GM18951 (cell line): ENCODE results near the gene CCDC78.
"Not testable (repeated sequence)": the region's sequence is repeated elsewhere in the genome, so short reads cannot be mapped to it uniquely, and the experiment has no call there.

Experiments
- POLR2A ChIP-seq: IDR thresholded peaks from 4 replicates; pipeline ENCODE4 v1.6.1; 2011; ENCODE audit warnings: mild to moderate bottlenecking; ENCODE audit not compliant: insufficient read length, insufficient read depth; ENCODE audit errors: extremely low read depth
- in situ Hi-C: fragments of 300-500 bp; cut with MboI; formaldehyde crosslinking; loops from one replicate; pipeline ENCODE4 v1.12.0; 2022; ENCODE audit warnings: low sequenced_read_pairs, mixed read lengths, inconsistent platforms; ENCODE audit not compliant: unreplicated experiment

The CCDC78 gene

DNA sequence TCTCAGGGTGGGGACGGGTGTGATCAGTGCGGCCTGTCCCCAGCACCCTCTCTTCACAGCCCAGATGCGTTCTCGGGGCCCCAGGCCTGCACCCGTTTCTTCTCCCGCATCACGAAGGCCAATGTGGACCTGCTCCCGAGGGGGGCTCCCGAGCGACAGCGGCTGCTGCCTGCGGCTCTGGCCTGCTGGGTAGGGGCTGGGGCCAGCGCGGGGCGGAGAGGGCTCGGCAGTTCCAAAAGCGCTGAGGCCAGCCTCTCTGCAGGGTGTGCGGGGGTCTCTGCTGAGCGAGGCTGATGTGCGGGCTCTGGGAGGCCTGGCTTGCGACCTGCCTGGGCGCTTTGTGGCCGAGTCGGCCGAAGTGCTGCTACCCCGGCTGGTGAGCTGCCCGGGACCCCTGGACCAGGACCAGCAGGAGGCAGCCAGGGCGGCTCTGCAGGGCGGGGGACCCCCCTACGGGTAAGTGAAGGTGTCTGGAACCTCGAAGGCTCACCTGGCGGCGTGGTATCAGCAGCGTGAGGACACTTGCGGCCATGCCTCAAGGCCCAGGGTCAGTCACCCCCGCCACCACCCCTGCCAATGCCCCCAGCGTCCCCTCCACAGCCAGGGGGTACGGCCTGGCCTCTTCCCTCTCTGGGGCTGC, 38.7 kb upstream of the CCDC78 start:
- no peak for TF ChIP-seq POLR2A
- in situ Hi-C loops, result no loop called here

DNA sequence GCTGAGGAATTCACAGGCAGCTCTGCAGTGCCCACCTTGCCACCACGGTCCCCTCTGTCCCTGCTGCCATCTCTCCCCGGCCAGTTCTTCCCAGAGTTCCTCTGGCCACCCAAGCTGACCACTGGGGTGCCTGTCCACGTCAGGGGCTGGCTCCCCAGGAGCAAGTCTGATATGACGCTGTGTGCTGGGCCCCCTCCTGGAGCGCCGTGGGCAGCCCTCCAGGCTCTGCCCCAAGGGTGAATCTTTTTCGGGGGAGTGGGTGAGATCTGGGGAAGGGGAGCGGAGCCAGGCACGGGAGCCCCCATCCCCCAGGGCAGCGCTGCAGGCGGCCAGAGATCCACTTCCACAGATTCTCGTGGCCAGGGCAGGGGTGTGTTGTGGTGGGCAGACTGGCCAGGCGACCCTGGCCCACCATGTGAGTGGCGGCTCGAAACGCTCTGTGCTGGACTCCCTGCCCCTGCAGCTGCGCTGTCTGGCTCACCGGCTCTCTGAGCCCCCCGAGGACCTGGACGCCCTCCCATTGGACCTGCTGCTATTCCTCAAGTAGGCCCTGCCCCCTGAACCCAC, 38.0 kb upstream of the CCDC78 start:
- in situ Hi-C loops, result no loop called here
- no peak for TF ChIP-seq POLR2A

DNA sequence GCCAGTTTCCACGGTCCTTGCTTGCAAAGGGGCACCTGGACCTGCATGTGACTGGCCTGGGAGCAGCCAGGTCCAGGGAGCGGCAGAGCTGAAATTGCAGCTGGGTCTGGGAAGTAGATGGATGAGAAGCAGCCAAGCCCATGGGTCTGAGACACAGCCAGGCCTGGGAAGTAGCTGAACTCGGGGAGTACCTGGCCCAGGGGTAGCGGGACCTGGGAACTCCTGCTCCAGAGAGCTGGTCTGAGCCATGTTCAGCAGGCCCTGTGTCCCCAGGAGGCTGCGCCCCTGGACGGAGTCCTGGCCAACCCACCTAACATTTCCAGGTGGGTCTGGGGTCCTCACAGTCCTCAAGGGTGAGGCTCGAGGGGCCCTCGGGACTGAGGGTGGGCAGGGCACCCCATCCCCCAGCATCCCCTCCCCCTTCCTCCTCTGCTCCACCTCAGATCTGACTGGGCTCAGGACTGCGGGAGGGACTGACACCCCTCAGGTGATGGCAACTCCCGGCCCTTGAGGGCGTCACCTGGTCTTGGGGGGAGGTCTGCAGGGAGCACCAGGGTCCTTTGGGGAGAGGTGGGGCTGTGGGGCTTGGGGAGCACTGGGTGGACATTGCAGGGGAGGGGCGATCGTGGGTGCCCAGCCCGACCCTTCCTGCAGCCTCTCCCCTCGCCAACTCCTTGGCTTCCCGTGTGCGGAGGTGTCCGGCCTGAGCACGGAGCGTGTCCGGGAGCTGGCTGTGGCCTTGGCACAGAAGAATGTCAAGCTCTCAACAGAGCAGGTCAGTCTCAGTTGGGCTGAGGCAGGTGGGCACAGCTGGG, 37.3 kb upstream of the CCDC78 start:
- no peak for TF ChIP-seq POLR2A
- in situ Hi-C loops, result no loop called here

DNA sequence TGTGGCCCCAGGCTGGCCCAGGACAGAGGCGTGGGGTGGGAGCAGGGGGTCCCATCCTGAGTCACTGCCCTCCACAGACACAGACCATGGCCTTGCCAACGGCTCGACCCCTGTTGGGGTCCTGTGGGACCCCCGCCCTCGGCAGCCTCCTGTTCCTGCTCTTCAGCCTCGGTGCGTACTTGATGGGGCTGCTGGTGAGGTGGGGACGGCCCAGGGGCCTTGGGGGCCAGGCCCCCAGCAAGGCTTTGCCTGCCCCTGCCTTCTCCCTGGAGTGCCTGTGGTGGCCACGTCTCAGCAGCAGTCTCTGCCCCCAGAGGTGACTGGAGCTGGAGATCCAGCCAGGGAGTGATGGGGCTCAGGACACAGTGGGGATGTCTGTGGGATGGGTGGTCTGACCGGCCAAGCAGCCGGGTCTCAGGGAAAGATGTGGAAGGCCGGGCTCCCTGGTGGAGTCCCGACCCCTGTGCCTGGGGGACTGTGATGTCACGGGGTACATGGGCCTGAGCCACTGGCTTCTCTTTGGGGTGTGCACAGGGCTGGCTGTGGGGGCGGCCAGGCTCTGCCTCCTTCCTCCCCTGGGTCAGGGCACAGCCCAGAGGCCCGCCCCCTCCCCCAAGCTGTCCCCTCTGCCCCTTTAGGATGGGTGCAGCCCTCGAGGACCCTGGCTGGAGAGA, 36.5 kb upstream of the CCDC78 start:
- TF ChIP-seq POLR2A, result no peak

DNA sequence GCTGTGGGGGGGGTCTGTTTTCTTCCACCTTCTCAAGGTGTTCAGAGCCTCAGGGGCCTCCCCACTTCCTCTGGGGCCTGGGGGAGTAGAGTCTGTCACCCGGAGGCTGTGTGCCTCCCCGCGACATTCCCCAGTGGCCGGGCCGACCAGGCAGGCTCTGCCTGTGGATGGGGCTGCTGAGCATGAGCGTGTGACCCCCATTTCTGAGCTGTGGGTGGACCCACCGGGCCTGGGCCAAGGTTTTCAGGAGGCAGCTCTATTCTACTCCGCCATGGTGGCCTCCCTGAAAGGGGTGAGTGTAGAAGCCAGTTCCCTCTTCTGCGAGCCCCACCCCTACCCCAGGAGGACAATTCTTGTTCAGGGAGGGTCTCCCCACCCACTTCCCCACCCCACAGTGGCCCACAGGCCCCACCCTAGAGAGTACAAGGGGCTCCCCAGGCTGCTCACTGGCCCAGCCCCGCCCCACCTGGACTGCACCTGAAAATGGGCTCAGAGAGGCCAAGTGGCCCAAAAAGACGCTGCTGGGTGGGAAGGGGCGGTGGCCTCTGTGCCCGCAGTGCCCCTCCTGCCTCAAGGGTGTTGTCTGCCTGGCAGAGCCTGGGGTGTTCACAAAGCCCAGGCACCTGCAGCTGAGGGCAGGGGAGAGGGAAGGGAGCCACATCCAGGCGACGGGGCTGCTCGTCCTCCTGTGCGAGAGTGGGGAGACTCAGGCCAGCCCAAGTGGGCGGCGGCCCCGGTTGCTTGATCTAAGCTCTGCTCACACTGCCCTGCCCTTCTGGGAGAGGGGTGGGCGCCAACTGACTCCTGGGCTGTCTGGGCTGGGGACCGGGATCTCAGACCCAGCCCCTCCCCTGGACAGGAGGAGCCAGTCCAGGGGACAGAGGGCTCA, 35.6 kb upstream of the CCDC78 start:
- TF ChIP-seq POLR2A, result no peak
- in situ Hi-C loops, result no loop called here

More for the DNA sequence above, 36.5 kb upstream of the CCDC78 start:
- in situ Hi-C loops, result no loop called here

DNA sequence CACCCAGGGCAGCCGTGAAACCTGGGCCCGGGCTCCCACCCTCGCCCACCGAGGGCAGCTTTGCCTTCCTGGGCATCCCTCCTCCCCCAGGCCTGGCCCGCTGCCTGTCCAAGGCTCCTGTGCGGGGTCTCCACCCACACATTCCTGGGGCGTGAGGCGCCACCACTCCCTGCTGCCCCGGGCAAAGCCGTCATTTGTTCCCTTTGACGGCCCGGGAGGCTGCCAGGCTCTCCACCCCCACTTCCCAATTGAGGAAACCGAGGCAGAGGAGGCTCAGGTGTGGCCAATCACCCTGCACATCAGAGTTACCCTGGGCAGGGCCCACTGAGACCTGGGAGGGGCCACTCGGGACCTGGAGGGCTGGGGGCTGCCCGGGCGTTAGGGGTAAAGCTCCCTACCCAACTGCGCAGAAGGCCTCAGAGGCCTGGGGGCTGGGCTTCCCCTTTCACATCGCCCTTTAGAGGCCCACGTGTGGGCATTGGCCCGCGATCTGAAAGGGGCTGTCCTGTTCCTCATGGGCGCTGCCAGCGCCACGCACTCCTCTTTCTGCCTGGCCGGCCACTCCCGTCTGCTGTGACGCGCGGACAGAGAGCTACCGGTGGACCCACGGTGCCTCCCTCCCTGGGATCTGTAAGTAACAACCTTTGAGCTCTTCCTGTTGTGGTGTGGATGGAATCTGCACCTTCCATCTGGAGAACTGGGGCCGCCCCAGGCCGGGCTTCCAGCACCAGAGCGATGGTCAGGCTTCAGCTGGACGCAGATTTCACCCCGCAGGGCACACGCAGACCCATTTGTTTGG, 34.5 kb upstream of the CCDC78 start, which contains the start of gene MSLN:
MSLN (plus strand) TSS at position 190 of the 799 bp plus-strand sequence. CDS start 1,947 bp downstream, outside the sequence.
- TF ChIP-seq POLR2A, result no peak
- in situ Hi-C loops, result no loop called here

DNA sequence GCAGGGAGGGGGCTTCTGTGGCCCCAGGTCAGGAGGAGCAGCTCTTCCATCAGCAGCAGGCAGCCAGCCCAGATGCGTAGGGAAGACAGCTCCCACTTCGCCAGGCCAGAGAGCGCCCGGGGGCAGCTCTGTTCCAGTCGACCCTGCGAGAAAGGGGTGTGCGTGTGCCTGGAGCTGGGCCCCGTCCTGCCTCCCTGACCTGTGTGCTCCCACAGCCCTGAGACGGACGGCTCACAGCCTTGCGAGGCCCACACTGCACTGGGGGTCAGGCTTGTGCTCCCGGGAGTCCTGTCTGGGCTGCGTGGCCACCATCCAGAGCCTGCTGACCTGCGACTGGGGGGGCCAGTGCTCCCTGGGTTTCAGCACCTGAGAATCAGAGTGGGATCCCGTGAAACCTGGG, 33.8 kb upstream of the CCDC78 start:
- TF ChIP-seq POLR2A, result no peak
- in situ Hi-C loops, result no loop called here

DNA sequence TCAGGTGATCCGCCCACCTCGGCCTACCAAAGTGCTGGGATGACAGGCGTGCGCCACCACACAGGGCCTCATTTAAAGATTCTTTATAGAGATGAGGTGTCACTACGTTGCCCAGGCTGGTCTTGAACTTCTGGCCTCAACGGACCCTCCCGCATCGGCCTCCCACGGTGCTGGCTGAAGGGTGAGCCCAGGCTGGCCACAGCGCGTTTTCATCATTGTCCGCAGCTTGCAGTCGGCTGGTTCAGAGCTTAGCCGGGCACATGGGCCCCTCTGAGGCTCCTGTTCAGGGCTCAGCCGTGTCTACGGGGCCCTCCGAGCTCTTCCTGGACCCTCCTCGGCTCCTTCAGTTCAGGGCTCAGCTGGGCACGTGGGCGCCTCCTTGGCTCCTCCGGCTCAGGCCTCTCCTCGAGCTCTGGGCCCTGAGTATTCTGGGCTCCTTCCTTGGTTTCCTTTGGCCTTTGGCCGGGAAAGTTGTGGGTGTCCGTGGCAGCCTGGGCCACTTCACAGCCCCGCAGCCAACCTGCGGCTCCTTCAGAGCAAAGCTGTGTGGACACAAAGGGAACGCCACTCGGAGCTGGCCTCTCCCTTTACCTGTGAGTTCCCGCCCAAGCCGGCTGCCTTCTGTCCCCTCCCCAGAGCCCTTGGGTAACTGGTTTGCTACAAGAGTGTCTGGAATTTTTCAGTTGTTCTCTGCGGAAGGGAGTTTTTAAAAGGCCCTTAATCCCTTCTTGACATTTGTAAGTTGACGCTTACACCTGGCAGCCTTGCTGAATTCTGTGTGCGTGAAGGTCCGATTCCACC, 33.1 kb upstream of the CCDC78 start:
- no peak for TF ChIP-seq POLR2A
- in situ Hi-C loops, result no loop called here

DNA sequence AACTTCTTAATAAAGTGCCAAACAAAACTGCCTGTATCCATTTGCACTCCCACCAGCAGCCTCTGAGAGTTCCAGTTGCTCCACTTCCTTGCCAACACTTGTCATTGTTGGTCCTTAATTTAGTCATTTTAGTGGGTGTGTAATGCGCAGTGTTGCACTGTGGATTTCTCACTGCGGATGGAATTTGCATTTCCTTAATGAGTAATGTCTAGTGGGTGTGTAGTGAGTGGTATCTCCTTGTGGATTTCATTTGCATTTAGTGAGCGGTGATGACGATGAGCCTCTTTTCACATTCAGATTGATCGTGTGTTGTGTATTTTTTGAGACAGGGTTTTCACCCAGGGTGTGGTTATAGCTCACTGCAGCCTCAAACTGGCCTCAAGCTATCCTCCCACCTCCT, 30.2 kb upstream of the CCDC78 start:
- in situ Hi-C loops, result no loop called here

DNA sequence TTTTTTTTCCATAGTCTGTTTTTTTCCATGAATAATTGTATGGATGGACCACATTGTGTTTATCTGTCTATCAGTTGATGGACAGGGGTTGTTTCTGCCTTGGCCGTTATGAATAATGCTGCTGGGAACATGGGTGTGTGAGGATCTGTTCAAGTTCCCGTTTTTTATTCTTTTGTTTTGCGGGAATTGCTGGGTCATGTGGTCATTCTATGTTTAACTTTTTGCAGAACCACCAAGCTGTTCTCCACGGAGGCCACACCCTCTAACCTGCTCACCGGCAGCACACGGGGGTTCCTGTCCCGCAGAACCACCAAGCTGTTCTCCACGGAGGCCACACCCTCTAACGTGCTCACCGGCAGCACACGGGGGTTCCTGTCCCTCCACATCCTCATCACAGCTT, 28.4 kb upstream of the CCDC78 start:
- in situ Hi-C loops, result no loop called here
- no peak for TF ChIP-seq POLR2A

More for the DNA sequence above, 30.2 kb upstream of the CCDC78 start:
- no peak for TF ChIP-seq POLR2A

DNA sequence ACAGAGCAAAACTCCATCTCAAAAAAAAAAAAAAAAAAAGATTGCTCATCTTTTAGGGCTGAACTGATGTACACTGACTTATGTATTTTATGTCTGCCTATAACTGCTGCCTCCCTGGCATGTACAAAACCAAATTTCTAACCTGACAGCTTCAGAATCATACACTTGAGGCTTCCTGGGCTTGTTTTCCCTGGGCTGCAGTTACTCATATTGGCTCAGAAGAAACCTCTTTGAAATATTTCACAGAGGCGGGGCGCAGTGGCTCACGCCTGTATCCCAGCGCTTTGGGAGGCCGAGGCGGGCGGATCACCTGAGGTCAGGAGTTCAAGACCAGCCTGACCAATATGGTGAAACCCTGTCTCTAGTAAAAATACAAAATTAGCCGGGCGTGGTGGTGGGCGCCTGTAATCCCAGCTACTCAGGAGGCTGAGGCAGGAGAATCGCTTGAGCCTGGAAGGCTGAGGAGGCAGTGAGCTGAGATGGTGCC, 27.9 kb upstream of the CCDC78 start:
- in situ Hi-C loops, result not testable (repeated sequence)

DNA sequence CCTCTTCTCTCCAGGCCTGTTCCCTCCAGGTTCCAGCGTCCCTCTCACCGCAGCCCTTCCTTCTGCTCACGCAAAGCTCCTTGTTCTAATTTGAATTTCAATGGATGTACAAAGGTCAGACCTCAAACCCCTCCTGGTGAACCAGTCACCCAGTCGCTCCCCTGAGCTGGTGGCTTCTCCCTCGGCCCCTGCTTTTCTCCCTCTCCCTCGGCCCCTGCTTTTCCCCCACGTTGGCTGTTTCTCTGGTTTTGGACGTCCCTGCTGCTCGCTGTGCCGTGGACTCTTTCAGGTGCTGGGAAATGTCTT, 25.7 kb upstream of the CCDC78 start:
- TF ChIP-seq POLR2A, result no peak
- in situ Hi-C loops, result no loop called here
